HL-60 (cell line): ENCODE measurements around the gene ETDB.

Experiments used
- CTCF ChIP-seq: IDR thresholded peaks from one replicate; pipeline ENCODE4 v1.5.1; 2011; ENCODE audit warnings: low read length, control low read depth, inconsistent platforms; ENCODE audit not compliant: insufficient read depth
- POLR2AphosphoS5 ChIP-seq: IDR thresholded peaks from 2 replicates; pipeline ENCODE4 v1.6.1; 2012; ENCODE audit warnings: low read depth

DNA sequence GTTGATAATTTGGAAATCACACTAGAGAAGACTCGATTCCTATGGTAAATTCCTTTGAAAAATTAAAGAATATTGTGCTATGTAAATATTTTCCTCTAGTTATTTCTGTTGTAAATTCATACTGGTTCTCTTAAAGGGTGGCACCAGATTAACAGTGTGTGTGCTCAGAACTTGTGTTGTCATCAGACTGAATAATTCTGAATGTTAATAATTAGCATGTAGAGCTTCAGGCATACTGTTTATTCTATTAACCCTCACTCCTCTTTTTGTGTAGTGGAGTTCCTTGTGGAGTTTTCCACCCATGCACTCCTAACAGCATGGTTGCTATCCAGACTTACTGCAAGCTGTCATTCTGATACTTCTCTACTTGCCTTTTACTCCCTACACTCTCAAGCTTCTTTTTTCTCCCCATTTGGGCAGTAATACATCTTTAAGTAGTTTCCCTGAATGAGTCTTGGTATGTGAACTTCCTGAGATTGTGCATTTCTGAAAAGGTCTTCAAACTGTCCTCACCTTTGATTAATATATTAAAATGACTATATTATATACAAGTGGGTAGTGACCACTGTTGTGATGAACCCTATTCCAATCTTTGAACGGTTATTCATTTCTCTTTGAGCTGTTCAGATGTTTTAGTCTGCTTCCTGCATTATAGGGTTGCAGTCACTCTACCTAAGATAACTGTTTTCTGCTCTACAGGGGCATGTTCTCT lies 38.5 kb downstream of the ETDB start:
- no peak for TF ChIP-seq CTCF
- no peak for TF ChIP-seq POLR2AphosphoS5
